WTC11 (cell line): ENCODE measurements around the gene U2AF2. TPM values are rescaled to one million over a fixed set of nuclear protein-coding genes. Genes with fewer than 3 reads are reported as not detected.

Experiments
- ATAC-seq: fragments of 200-7000 bp; cut with Tn5 transposase; 2 replicates; pipeline ENCODE4 v1.10.0; 2021; ENCODE audit warnings: mild to moderate bottlenecking, moderate library complexity
- CTCF ChIA-PET: fragments of 300-600 bp; sonication (Branson Sonifier 250); formaldehyde crosslinking; loops from one replicate; lab custom pipeline; 2021; ENCODE audit warnings: antibody characterized with exemption; lab: Charles Lee
- POLR2A ChIA-PET: fragments of 350-600 bp; sonication (Branson Sonifier 250); formaldehyde crosslinking; loops from one replicate; lab custom pipeline; 2021; ENCODE audit warnings: antibody characterized with exemption; lab: Charles Lee
- DNase-seq: peaks from one replicate; pipeline ENCODE4 v3.0.0; 2021; ENCODE audit warnings: low spot score
- H3K27ac Mint-ChIP-seq: 2 replicates; pipeline ENCODE4 v1.8.0; 2021; ENCODE audit warnings: mixed read lengths
- H3K27me3 Mint-ChIP-seq: 2 replicates; pipeline ENCODE4 v1.8.0; 2021; ENCODE audit warnings: low read depth, mild to moderate bottlenecking, moderate library complexity, mixed read lengths
- H3K36me3 Mint-ChIP-seq: 2 replicates; pipeline ENCODE4 v1.8.0; 2021; ENCODE audit warnings: mixed read lengths
- H3K4me1 Mint-ChIP-seq: 2 replicates; pipeline ENCODE4 v1.8.0; 2022; ENCODE audit warnings: mixed read lengths
- H3K4me3 Mint-ChIP-seq: 2 replicates; pipeline ENCODE4 v1.8.0; 2021; ENCODE audit warnings: mild to moderate bottlenecking, moderate library complexity, mixed read lengths
- H3K9me3 Mint-ChIP-seq: 2 replicates; pipeline ENCODE4 v1.8.0; 2021; ENCODE audit warnings: mixed read lengths
- CBFB ChIP-seq: sonication (generic); formaldehyde crosslinking; IDR thresholded peaks from 2 replicates; pipeline ENCODE4 v1.8.1; 2022; ENCODE audit warnings: mild to moderate bottlenecking, low read depth, missing genetic modification reagents
- ELF4 ChIP-seq: sonication (generic); formaldehyde crosslinking; IDR thresholded peaks from 2 replicates; pipeline ENCODE4 v1.8.1; 2022; ENCODE audit warnings: low read depth, mild to moderate bottlenecking, moderate library complexity, missing genetic modification reagents
- EMX1 ChIP-seq: fragments of 250-450 bp; sonication (Bioruptor Pico); IDR thresholded peaks from 2 replicates; pipeline ENCODE4 v1.8.0; 2021; ENCODE audit warnings: mild to moderate bottlenecking
- ETV6 ChIP-seq: sonication (generic); formaldehyde crosslinking; IDR thresholded peaks from 2 replicates; pipeline ENCODE4 v1.8.1; 2022; ENCODE audit warnings: mild to moderate bottlenecking, missing genetic modification reagents
- FOXP1 ChIP-seq: sonication (generic); formaldehyde crosslinking; IDR thresholded peaks from 2 replicates; pipeline ENCODE4 v1.8.0; 2022; ENCODE audit warnings: missing genetic modification reagents, mild to moderate bottlenecking, moderate library complexity, borderline replicate concordance
- GABPB1 ChIP-seq: sonication (generic); formaldehyde crosslinking; IDR thresholded peaks from 2 replicates; pipeline ENCODE4 v1.8.1; 2023; ENCODE audit warnings: mild to moderate bottlenecking, missing genetic modification reagents
- GRHL2 ChIP-seq: fragments of 250-450 bp; sonication (Bioruptor Pico); IDR thresholded peaks from 2 replicates; pipeline ENCODE4 v1.8.0; 2022; ENCODE audit warnings: mild to moderate bottlenecking, moderate library complexity; ENCODE audit not compliant: insufficient replicate concordance, severe bottlenecking
- HMGA2 ChIP-seq: fragments of 250-450 bp; sonication (Bioruptor Pico); IDR thresholded peaks from 2 replicates; pipeline ENCODE4 v1.4.0; 2021; ENCODE audit warnings: mild to moderate bottlenecking, moderate library complexity
- NFATC4 ChIP-seq: fragments of 250-450 bp; sonication (Bioruptor Pico); IDR thresholded peaks from 2 replicates; pipeline ENCODE4 v1.9.0; 2021; ENCODE audit warnings: mild to moderate bottlenecking
- NR1H2 ChIP-seq: sonication (generic); formaldehyde crosslinking; IDR thresholded peaks from 2 replicates; pipeline ENCODE4 v1.9.0; 2021; ENCODE audit warnings: mild to moderate bottlenecking, moderate library complexity, missing genetic modification reagents
- NR3C1 ChIP-seq: sonication (generic); formaldehyde crosslinking; conservative IDR thresholded peaks from 2 replicates; pipeline ENCODE4 v1.8.1; 2023; ENCODE audit warnings: low read depth, mild to moderate bottlenecking, missing genetic modification reagents
- PRRX2 ChIP-seq: fragments of 250-450 bp; sonication (Bioruptor Pico); IDR thresholded peaks from 2 replicates; pipeline ENCODE4 v1.8.0; 2021; ENCODE audit warnings: mild to moderate bottlenecking
- RELA ChIP-seq: sonication (generic); formaldehyde crosslinking; IDR thresholded peaks from 2 replicates; pipeline ENCODE4 v1.8.1; 2022; ENCODE audit warnings: missing genetic modification reagents, mild to moderate bottlenecking, borderline replicate concordance
- SMAD4 ChIP-seq: sonication (generic); formaldehyde crosslinking; IDR thresholded peaks from 2 replicates; pipeline ENCODE4 v1.8.0; 2022; ENCODE audit warnings: mild to moderate bottlenecking, missing genetic modification reagents
- ZNF263 ChIP-seq: sonication (generic); formaldehyde crosslinking; IDR thresholded peaks from 2 replicates; pipeline ENCODE4 v1.8.1; 2022; ENCODE audit warnings: low read depth, mild to moderate bottlenecking, moderate library complexity, missing genetic modification reagents
- total RNA-seq: library from RNA; stranded (reverse); gene quantifications from 3 replicates; pipeline ENCODE4 v1.2.3, GENCODE V29; 2021
- TF ChIP-seq, protein P1 (sequence below): sonication (generic); formaldehyde crosslinking; IDR thresholded peaks from 2 replicates; pipeline ENCODE4 v1.8.1; 2023; ENCODE audit warnings: mild to moderate bottlenecking, missing genetic modification reagents, moderate library complexity
- TF ChIP-seq, protein P2 (sequence below): fragments of 250-450 bp; sonication (Bioruptor Pico); IDR thresholded peaks from 2 replicates; pipeline ENCODE4 v1.9.0; 2021; ENCODE audit warnings: mild to moderate bottlenecking, borderline replicate concordance
- TF ChIP-seq, protein P3 (sequence below): sonication (generic); formaldehyde crosslinking; IDR thresholded peaks from 2 replicates; pipeline ENCODE4 v1.8.1; 2023; ENCODE audit warnings: mild to moderate bottlenecking, missing genetic modification reagents
- TF ChIP-seq, protein P4 (sequence below): fragments of 200-600 bp; IDR thresholded peaks from 2 replicates; pipeline ENCODE4 v1.8.0; 2022; ENCODE audit warnings: antibody characterized with exemption
- TF ChIP-seq, protein P5 (sequence below): fragments of 250-450 bp; sonication (Bioruptor Pico); IDR thresholded peaks from 2 replicates; pipeline ENCODE4 v1.9.0; 2021; ENCODE audit warnings: mild to moderate bottlenecking

Gene U2AF2
- total RNA-seq, 1 experiment from 2014 or later = 302 TPM

DNA sequence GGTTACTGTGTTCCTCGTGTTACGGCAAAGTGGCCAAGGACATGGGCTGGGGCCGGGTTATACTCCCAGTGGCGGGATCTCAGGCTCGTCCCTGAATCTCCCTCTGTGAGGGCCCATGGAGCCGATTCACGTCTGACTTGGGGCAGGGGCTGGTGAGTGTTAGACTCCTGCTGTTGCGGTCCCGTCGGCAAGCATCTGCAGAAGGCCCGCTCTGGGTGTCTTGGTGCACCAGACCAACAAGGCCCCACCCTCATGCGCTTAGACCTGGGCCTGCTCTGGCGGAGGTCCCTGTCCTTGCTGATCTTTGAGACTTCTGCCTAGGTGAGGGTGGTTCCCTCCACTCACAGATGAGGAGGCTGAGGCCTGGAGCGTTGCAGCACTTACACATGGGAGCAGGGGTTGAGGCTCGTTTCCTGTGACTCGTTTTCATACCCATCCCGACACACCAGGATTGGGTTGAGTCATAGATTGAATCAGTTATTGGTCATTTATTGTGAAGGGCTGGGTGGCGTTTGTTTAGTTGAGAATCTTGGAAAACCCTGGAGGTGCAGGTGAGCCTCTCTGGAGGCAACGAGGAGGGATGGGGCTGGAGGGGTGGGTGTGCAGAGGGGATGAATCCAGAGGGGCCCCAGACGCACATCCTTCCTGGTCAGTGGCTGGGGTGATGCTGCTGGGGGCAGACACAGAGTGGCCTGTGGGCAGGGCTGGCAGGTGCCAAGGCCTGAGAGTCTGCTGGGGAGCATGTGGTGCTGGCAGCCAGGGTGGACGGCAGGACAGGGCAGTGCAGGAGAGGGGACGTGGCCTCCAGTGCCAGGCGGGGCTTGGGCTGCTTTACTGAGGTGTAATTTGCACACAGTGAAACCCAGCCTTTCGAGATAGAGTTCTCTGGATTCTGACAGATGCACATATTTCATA, 24.8 kb downstream of the U2AF2 start:
- no peaks in the 10 kb centered on the region for H3K9me3 Mint-ChIP-seq
- H3K27me3 Mint-ChIP-seq = no peaks in the 10 kb centered on the region
- H3K27ac Mint-ChIP-seq = no peak overlapping the region
- ATAC-seq = no peak
- peaks cover 25% of the 10 kb centered on the region for H3K36me3 Mint-ChIP-seq
- no peak for TF ChIP-seq PRRX2 (CRISPR knock-in tag)
- TF ChIP-seq FOXP1 (CRISPR knock-in tag) = no peak
- TF ChIP-seq, protein P1, sequence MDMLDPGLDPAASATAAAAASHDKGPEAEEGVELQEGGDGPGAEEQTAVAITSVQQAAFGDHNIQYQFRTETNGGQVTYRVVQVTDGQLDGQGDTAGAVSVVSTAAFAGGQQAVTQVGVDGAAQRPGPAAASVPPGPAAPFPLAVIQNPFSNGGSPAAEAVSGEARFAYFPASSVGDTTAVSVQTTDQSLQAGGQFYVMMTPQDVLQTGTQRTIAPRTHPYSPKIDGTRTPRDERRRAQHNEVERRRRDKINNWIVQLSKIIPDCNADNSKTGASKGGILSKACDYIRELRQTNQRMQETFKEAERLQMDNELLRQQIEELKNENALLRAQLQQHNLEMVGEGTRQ = no peak
- no peak for TF ChIP-seq CBFB (CRISPR knock-in tag)
- no peak for TF ChIP-seq HMGA2 (CRISPR knock-in tag)
- no peak for TF ChIP-seq ELF4 (CRISPR knock-in tag)
- TF ChIP-seq GRHL2 (CRISPR knock-in tag) = no peak
- TF ChIP-seq, protein P2, sequence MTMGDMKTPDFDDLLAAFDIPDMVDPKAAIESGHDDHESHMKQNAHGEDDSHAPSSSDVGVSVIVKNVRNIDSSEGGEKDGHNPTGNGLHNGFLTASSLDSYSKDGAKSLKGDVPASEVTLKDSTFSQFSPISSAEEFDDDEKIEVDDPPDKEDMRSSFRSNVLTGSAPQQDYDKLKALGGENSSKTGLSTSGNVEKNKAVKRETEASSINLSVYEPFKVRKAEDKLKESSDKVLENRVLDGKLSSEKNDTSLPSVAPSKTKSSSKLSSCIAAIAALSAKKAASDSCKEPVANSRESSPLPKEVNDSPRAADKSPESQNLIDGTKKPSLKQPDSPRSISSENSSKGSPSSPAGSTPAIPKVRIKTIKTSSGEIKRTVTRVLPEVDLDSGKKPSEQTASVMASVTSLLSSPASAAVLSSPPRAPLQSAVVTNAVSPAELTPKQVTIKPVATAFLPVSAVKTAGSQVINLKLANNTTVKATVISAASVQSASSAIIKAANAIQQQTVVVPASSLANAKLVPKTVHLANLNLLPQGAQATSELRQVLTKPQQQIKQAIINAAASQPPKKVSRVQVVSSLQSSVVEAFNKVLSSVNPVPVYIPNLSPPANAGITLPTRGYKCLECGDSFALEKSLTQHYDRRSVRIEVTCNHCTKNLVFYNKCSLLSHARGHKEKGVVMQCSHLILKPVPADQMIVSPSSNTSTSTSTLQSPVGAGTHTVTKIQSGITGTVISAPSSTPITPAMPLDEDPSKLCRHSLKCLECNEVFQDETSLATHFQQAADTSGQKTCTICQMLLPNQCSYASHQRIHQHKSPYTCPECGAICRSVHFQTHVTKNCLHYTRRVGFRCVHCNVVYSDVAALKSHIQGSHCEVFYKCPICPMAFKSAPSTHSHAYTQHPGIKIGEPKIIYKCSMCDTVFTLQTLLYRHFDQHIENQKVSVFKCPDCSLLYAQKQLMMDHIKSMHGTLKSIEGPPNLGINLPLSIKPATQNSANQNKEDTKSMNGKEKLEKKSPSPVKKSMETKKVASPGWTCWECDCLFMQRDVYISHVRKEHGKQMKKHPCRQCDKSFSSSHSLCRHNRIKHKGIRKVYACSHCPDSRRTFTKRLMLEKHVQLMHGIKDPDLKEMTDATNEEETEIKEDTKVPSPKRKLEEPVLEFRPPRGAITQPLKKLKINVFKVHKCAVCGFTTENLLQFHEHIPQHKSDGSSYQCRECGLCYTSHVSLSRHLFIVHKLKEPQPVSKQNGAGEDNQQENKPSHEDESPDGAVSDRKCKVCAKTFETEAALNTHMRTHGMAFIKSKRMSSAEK (CRISPR knock-in tag) = no peak
- no peak for TF ChIP-seq RELA (CRISPR knock-in tag)
- TF ChIP-seq, protein P3, sequence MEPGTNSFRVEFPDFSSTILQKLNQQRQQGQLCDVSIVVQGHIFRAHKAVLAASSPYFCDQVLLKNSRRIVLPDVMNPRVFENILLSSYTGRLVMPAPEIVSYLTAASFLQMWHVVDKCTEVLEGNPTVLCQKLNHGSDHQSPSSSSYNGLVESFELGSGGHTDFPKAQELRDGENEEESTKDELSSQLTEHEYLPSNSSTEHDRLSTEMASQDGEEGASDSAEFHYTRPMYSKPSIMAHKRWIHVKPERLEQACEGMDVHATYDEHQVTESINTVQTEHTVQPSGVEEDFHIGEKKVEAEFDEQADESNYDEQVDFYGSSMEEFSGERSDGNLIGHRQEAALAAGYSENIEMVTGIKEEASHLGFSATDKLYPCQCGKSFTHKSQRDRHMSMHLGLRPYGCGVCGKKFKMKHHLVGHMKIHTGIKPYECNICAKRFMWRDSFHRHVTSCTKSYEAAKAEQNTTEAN = no peak
- TF ChIP-seq ETV6 (CRISPR knock-in tag) = no peak
- no peak for TF ChIP-seq NR3C1
- TF ChIP-seq, protein P4, sequence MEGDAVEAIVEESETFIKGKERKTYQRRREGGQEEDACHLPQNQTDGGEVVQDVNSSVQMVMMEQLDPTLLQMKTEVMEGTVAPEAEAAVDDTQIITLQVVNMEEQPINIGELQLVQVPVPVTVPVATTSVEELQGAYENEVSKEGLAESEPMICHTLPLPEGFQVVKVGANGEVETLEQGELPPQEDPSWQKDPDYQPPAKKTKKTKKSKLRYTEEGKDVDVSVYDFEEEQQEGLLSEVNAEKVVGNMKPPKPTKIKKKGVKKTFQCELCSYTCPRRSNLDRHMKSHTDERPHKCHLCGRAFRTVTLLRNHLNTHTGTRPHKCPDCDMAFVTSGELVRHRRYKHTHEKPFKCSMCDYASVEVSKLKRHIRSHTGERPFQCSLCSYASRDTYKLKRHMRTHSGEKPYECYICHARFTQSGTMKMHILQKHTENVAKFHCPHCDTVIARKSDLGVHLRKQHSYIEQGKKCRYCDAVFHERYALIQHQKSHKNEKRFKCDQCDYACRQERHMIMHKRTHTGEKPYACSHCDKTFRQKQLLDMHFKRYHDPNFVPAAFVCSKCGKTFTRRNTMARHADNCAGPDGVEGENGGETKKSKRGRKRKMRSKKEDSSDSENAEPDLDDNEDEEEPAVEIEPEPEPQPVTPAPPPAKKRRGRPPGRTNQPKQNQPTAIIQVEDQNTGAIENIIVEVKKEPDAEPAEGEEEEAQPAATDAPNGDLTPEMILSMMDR = no peak
- TF ChIP-seq SMAD4 (CRISPR knock-in tag) = no peak
- no peak for TF ChIP-seq ZNF263 (CRISPR knock-in tag)
- no peak for TF ChIP-seq GABPB1 (CRISPR knock-in tag)
- TF ChIP-seq, protein P5, sequence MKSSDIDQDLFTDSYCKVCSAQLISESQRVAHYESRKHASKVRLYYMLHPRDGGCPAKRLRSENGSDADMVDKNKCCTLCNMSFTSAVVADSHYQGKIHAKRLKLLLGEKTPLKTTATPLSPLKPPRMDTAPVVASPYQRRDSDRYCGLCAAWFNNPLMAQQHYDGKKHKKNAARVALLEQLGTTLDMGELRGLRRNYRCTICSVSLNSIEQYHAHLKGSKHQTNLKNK (CRISPR knock-in tag) = no peak
- TF ChIP-seq EMX1 (CRISPR knock-in tag) = no peak
- no peak for TF ChIP-seq NFATC4
- no peak for TF ChIP-seq NR1H2 (CRISPR knock-in tag)
- no peak for DNase-seq
- ChIA-PET POLR2A (no interaction called here), CTCF (no interaction called here)
- no peak overlapping the region for H3K4me3 Mint-ChIP-seq
- peaks cover 15% of the 10 kb centered on the region for H3K4me1 Mint-ChIP-seq
